Ishikawa (cell line): ENCODE results near the gene WNT4.

Experiments
- CEBPB ChIP-seq: IDR thresholded peaks from 2 replicates; pipeline ENCODE4 v1.6.1; 2012
- EGR1 ChIP-seq: IDR thresholded peaks from 2 replicates; pipeline ENCODE4 v1.6.1; 2012
- EP300 ChIP-seq: IDR thresholded peaks from 2 replicates; pipeline ENCODE4 v1.6.1; 2012; ENCODE audit warnings: borderline replicate concordance
- FOXM1 ChIP-seq: IDR thresholded peaks from 2 replicates; pipeline ENCODE4 v1.6.1; 2012; ENCODE audit warnings: low read depth, borderline replicate concordance
- NFIC ChIP-seq: IDR thresholded peaks from 2 replicates; pipeline ENCODE4 v1.6.1; 2012
- RAD21 ChIP-seq: IDR thresholded peaks from 2 replicates; pipeline ENCODE4 v1.6.1; 2012; ENCODE audit warnings: low read depth
- TCF12 ChIP-seq: IDR thresholded peaks from 2 replicates; pipeline ENCODE4 v1.6.1; 2012; ENCODE audit warnings: low read depth
- TEAD4 ChIP-seq: IDR thresholded peaks from 2 replicates; pipeline ENCODE4 v1.6.1; 2012
- YY1 ChIP-seq: IDR thresholded peaks from 2 replicates; pipeline ENCODE4 v1.6.1; 2012; ENCODE audit warnings: low read depth
- TF ChIP-seq, protein P1 (sequence below): IDR thresholded peaks from 2 replicates; pipeline ENCODE4 v1.6.1; 2012
- TF ChIP-seq, protein P2 (sequence below): IDR thresholded peaks from 2 replicates; pipeline ENCODE4 v1.6.1; 2012; ENCODE audit warnings: low read depth, mild to moderate bottlenecking
- TF ChIP-seq, protein P3 (sequence below): IDR thresholded peaks from 2 replicates; pipeline ENCODE4 v1.6.1; 2012

Gene WNT4

DNA sequence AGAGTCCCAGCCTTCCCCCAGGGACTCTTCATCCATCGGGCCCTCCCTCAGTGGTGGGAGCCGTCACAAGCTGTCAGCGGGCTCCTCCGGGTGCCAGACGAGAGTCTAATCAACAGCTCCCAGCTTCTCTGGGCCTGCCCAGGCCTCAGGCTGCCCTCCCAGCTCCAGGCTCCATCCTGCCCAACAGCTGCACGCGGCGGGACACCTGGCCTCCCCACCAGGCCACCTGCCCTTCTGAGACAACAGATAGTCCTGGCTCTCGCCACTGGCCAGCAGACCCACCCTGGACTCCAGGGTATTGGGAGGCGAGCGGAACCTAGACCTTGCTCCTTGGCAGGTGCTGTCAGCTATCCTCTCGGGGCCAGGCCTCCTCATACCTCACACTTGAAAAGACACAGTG, 3.1 kb downstream of the WNT4 start:
- TF ChIP-seq FOXM1: no peak
- no peak for TF ChIP-seq RAD21
- no peak for TF ChIP-seq CEBPB
- TF ChIP-seq, protein P1, sequence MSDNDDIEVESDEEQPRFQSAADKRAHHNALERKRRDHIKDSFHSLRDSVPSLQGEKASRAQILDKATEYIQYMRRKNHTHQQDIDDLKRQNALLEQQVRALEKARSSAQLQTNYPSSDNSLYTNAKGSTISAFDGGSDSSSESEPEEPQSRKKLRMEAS: no peak
- TF ChIP-seq, protein P2, sequence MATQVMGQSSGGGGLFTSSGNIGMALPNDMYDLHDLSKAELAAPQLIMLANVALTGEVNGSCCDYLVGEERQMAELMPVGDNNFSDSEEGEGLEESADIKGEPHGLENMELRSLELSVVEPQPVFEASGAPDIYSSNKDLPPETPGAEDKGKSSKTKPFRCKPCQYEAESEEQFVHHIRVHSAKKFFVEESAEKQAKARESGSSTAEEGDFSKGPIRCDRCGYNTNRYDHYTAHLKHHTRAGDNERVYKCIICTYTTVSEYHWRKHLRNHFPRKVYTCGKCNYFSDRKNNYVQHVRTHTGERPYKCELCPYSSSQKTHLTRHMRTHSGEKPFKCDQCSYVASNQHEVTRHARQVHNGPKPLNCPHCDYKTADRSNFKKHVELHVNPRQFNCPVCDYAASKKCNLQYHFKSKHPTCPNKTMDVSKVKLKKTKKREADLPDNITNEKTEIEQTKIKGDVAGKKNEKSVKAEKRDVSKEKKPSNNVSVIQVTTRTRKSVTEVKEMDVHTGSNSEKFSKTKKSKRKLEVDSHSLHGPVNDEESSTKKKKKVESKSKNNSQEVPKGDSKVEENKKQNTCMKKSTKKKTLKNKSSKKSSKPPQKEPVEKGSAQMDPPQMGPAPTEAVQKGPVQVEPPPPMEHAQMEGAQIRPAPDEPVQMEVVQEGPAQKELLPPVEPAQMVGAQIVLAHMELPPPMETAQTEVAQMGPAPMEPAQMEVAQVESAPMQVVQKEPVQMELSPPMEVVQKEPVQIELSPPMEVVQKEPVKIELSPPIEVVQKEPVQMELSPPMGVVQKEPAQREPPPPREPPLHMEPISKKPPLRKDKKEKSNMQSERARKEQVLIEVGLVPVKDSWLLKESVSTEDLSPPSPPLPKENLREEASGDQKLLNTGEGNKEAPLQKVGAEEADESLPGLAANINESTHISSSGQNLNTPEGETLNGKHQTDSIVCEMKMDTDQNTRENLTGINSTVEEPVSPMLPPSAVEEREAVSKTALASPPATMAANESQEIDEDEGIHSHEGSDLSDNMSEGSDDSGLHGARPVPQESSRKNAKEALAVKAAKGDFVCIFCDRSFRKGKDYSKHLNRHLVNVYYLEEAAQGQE: no peak

DNA sequence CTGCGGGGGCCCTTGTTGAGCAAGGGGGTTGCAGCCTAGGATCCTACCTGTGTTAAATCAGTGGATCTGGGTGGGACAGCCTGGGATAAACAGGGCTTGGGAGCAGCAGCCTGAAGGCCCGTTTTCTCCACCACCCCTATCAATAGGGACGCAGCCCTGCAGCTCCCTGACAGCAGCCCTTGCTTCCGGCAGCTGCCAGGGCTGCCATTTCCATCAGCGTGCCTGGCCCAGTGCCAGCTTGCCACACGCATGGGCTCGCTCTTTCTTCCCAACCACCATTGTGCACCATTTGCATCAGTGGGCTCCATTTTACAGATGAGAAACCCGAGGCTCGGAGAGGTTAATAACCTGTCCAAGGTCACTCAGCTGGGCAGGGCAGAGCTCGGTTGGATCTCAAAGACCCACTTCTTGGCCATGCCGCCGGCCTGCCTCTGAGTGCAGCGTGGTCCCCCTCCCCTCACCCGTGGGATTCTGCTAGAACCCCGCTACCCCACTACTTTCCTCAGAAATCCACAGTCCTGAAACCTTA, 3.8 kb downstream of the WNT4 start:
- TF ChIP-seq EP300: no peak
- TF ChIP-seq, protein P2: no peak
- TF ChIP-seq, protein P1: no peak
- no peak for TF ChIP-seq EGR1
- TF ChIP-seq FOXM1: no peak
- TF ChIP-seq TCF12: no peak
- TF ChIP-seq YY1: no peak
- TF ChIP-seq NFIC: no peak
- TF ChIP-seq TEAD4: no peak
- TF ChIP-seq, protein P3, sequence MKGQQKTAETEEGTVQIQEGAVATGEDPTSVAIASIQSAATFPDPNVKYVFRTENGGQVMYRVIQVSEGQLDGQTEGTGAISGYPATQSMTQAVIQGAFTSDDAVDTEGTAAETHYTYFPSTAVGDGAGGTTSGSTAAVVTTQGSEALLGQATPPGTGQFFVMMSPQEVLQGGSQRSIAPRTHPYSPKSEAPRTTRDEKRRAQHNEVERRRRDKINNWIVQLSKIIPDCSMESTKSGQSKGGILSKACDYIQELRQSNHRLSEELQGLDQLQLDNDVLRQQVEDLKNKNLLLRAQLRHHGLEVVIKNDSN: no peak
- TF ChIP-seq CEBPB: no peak

DNA sequence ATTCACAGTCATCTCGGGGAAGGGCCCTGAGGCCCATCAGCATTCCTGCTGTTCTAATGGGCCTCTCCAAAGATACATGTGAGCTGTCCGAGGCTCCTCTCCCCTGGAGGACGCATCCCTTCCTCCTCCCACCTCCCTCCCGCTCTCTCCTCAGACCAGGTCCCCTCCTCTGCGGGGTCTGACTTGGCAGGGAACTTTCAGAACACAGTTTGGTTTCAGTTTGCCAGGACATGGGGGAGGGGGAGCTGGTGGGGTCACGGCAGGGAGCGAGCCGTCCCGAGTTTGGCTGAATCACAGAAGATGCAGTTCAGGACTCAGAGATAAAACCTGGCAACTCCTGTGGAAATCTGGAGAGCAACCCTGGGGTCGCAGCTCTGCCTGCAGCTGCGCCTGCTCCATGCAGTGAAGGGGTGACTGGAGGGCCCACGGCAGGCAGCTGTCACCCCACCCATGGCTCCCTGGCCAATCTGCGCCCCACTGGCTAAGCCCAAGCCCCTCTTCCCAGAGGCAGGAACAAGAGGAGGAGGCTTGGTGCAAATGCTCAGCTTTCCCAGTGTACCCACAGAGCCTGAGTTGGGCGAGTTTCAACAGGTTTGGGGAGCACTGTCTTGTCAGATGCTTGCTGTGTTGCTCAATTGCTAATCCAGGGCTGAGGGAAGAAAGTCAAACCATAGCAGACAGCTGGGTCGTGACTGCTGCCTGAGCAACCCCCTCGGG, 5.7 kb downstream of the WNT4 start:
- no peak for TF ChIP-seq TCF12
- TF ChIP-seq, protein P2: no peak
- no peak for TF ChIP-seq CEBPB

DNA sequence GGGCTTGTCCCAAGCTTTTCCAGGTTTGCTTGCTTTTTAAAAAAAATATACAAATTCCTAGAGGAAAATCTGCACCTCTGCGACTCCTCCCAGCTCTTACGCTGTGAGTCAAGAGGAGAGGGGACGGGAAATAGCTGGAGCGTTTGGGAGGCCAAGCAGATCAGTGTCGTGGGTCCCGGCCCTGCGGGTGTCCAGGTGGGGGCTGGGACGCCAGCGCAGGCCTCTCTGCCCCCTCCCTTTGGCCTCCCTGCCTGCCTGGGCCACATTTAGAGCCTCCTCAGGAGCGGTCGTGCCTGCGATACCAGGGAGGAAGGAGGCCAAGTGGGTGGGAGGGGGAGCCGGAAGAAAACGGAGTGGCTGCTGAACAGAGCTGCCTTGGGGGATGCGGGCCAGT, 9.0 kb downstream of the WNT4 start:
- no peak for TF ChIP-seq FOXM1

DNA sequence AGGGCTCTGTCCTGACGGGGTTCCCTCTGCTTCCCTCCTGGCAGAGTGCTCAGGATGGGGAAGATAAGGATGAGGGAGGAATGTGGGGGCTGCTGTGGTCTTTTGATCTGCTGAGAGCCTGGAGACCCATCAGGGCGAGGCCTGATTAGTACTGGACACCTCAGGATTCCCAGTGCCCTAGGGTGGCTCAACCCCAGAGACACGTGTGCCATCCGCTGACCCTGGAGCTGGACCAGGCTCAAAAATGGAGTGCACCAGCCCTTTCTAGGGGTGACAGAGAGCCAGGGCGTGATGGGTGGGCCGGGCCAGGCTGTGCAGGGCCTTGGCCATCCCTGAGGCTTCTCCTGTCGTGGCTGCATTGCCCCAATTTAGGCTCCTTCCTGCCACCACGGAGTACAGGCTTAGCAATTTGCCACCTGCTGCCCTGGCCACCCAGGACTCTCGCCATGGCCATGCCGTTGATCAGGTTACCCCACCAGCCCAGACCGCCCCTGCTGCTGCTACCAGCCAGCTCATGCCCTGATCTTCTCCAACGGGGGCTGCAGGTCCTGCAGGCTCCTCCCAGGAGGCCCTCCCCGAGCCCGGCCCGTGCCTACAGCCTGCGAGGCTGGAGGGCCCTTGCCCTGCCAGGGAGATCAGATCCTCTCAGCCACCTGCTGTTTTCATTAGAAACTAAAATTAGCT, 9.5 kb downstream of the WNT4 start:
- TF ChIP-seq, protein P1: no peak
- no peak for TF ChIP-seq NFIC
- TF ChIP-seq EGR1: no peak

DNA sequence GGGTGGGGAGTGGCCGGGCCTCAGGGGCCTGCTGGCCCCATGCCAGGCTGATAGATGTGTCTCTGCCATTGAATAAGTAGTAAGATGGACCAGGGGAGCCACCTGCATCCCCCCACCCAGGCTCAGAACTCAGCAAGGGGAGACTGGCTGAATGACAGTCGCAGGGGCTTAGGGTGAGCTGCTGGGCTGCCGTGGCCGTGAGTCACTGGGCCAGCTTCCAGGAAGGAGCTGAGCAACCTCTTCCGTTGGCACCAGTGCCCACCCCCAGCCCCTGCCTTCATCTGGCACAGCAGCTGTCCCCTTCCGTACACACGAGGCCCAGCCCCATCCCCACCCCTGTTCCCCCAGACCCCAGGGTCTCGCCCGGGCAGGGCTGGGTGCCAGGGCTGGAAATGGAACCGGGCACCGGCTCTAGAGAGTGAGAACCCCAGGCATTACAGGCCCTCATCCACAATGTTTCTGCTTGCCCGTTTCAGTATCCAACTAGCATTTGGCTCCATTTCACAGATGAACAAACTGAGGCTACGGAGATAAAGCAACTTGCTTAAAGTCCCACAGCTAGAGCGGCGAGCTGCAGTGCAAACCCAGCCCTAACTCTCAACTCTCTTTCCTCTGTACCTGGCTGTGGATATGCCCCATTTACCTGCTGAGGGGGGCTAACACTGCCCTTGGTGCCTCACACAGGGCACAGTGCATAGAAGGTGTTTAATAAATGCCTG, 10.2 kb downstream of the WNT4 start:
- TF ChIP-seq, protein P1: no peak
- no peak for TF ChIP-seq TEAD4
- TF ChIP-seq, protein P2: no peak
